Stimulated activated CD4-positive, alpha-beta T cell treated with anti-CD3 and anti-CD28 coated beads, Interleukin-1b, Interleukin-23, amount 100 ng/mL, for 24 hours (primary cell): ENCODE measurements around the gene IGDCC3.

Experiments
- DNase-seq, 4 experiments: peaks; one replicate each; pipeline ENCODE4 v3.0.0-alpha.2; 2020; ENCODE audit warnings: low read depth in 4 of 4, low spot score in 1 of 4

IGDCC3 gene

GRCh38 chr15:65377976-65378366 is at the start of gene IGDCC3:
IGDCC3 (minus strand) TSS chr15:65378002; CDS start chr15:65377788, 214 bp downstream.
- no peak for DNase-seq

GRCh38 chr15:65426216-65426853 is 48.5 kb upstream of the IGDCC3 start:
- DNase-seq = no peak

GRCh38 chr15:65424683-65425082 is 46.9 kb upstream of the IGDCC3 start:
- no peak for DNase-seq

- no peak for DNase-seq
These were observed 46.3 kb upstream of the IGDCC3 start for GRCh38 chr15:65423976-65424679.

- DNase-seq = no peak
These were observed 45.6 kb upstream of the IGDCC3 start for GRCh38 chr15:65423150-65423975.

- no peak for DNase-seq
These were observed 43.8 kb upstream of the IGDCC3 start for GRCh38 chr15:65421360-65422215.

GRCh38 chr15:65420975-65421359 is 43.2 kb upstream of the IGDCC3 start:
- DNase-seq = no peak

GRCh38 chr15:65418596-65418995 is 40.8 kb upstream of the IGDCC3 start:
- no peak for DNase-seq

GRCh38 chr15:65416845-65417416 is 39.1 kb upstream of the IGDCC3 start:
- DNase-seq = no peak

- DNase-seq = no peak
These were observed 37.2 kb upstream of the IGDCC3 start for GRCh38 chr15:65414841-65415621.

GRCh38 chr15:65413760-65414144 is 36.0 kb upstream of the IGDCC3 start:
- no peak for DNase-seq

GRCh38 chr15:65413051-65413759 is 35.4 kb upstream of the IGDCC3 start:
- DNase-seq = no peak

- DNase-seq = no peak
These were observed 34.8 kb upstream of the IGDCC3 start for GRCh38 chr15:65412556-65412955.

- DNase-seq = no peak
These were observed 33.8 kb upstream of the IGDCC3 start for GRCh38 chr15:65411465-65412071.

GRCh38 chr15:65410972-65411371 is 33.2 kb upstream of the IGDCC3 start:
- DNase-seq = no peak

- DNase-seq = no peak
These were observed 32.2 kb upstream of the IGDCC3 start for GRCh38 chr15:65410036-65410435.

- no peak for DNase-seq
These were observed 31.3 kb upstream of the IGDCC3 start for GRCh38 chr15:65409036-65409631.

GRCh38 chr15:65408324-65409035 is 30.7 kb upstream of the IGDCC3 start:
- DNase-seq = no peak
